Pancreas (tissue), 10 donors: ENCODE measurements around the gene CCDC97. TPM values are rescaled to one million over a fixed set of nuclear protein-coding genes. Genes with fewer than 3 reads are reported as not detected.
A peak's percentile ranks its signal among the peaks of the same experiment; 100 is the strongest.
"Not testable (repeated sequence)": the region's sequence is repeated elsewhere in the genome, so short reads cannot be mapped to it uniquely, and the experiment has no call there.

Experiments used
- ATAC-seq, 4 donors: fragments of 200-7000 bp; cut with Tn5 transposase; one replicate each; pipeline versions ENCODE4 v1.8.0 to v1.9.1; 2020; ENCODE audit warnings: mild to moderate bottlenecking in 4 of 4, moderate library complexity in 4 of 4
- DNase-seq, 6 donors: peaks; one replicate each; pipeline ENCODE4 v3.0.0-alpha.2; 2020
- FAIRE-seq: peaks from 2 replicates; lab custom pipeline; 2012; peaks lifted over from hg19 to GRCh38; lab: Jason Lieb, UNC
- H3K27ac ChIP-seq, 4 donors: fragments of 200-600 bp; sonication (generic); 1 replicate in 3 of 4; 2 replicates in 1 of 4; pipeline versions ENCODE4 v1.5.0 to v1.8.0; 2020
- H3K27me3 ChIP-seq, 4 donors: fragments of 200-600 bp; one replicate each; pipeline ENCODE4 v1.8.0; 2021
- H3K36me3 ChIP-seq, 3 donors: fragments of 200-600 bp; sonication (generic) in 1 of 3; one replicate each; pipeline versions ENCODE4 v1.5.0 to v1.8.0; 2020 to 2021
- H3K4me1 ChIP-seq, 3 donors: fragments of 200-600 bp; one replicate each; pipeline ENCODE4 v1.8.0; 2021
- H3K4me3 ChIP-seq, 4 donors: fragments of 200-600 bp; sonication (generic) in 2 of 4; one replicate each; pipeline versions ENCODE4 v1.5.0 to v1.8.0; 2020 to 2021
- H3K9me3 ChIP-seq, 4 donors: fragments of 200-600 bp; one replicate each; pipeline ENCODE4 v1.8.0; 2021
- WGBS, 2 donors: extraction: QIAGEN DNeasy Blood & Tissue Kit; methylation state at CpG; one replicate each; pipeline ENCODE4 v1.1.7; 2013; 5-methylcytosine and 5-hydroxymethylcytosine counted together
- intact Hi-C, 3 donors: fragments of 100-400 bp; cut with DNase I; formaldehyde crosslinking; loops; one replicate each; pipeline versions ENCODE4 v1.11.1 to v1.14.2; 2022
- polyA plus RNA-seq, 2 donors: library from polyadenylated mRNA; stranded (reverse); fragments of 200-250 nt; gene quantifications; one replicate each; pipeline ENCODE4 v1.2.3, GENCODE V29; 2013
- total RNA-seq, 6 donors: library from RNA; stranded (reverse); fragmentation: NEBNext Ultra II Directional in 4 of 6; extraction: Animal tissue kit (Norgen Biotek cat#: 25700) in 4 of 6; gene quantifications; one replicate each; pipeline versions ENCODE4 v1.2.1 to v1.2.4, GENCODE V29; 2021 to 2023
- TF ChIP-seq, protein P1 (sequence below), 4 donors: fragments of 200-600 bp; sonication (generic) in 3 of 4; IDR thresholded peaks; one replicate each; pipeline versions ENCODE4 v1.5.0 to v1.8.0; 2021; ENCODE audit warnings: antibody characterized with exemption in 4 of 4
- donor health status: healthy with polysubstance abuse.
- donor health status: DM: no; HTN: no; CAD: no; lungs with moderate emphysema.
- donor health status: DM: no; HTN: no; CAD: no.
- donor health status: control.
- donor health status: control.
- donor health status: Bipolar disorder and iron deficiency.
- donor health status: DM: yes; HTN: yes; CAD: no.
- donor health status: DM: no; HTN: no; CAD: no.
- donor health status: DM: no; HTN: no; CAD: no.
- donor health status: DM: yes; HTN: yes; CAD: no.

CCDC97 gene
- total and polyA plus RNA-seq, 8 donors = 9.4 to 19.2 (median 12.6) TPM

DNA sequence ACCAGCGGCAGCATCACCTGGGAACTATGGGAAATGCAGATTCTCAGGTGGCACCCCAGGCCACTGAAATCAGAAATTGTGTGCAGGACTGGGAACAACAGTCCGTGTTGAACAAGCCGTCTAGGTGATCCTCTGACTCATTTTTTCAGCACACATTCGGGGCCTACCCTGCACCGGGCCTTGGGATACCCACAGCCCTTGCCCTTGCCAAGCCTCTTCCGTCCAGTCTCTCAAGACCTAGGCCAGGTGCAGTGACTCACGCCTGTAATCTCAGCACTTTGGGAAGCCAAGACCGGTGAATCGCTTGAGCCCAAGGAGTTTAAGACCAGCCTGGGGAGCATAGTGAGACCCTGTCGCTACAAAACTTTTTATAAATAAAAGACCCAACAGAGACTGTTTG, 25.5 kb downstream of the CCDC97 start:
- no peak for DNase-seq
- intact Hi-C loops = loop anchor here in 1 of 3 donors (10.0 kb wide), 1 partner anchor 109 kb away; the partner anchor contains the start of gene ERICH4
- TF ChIP-seq, protein P1, sequence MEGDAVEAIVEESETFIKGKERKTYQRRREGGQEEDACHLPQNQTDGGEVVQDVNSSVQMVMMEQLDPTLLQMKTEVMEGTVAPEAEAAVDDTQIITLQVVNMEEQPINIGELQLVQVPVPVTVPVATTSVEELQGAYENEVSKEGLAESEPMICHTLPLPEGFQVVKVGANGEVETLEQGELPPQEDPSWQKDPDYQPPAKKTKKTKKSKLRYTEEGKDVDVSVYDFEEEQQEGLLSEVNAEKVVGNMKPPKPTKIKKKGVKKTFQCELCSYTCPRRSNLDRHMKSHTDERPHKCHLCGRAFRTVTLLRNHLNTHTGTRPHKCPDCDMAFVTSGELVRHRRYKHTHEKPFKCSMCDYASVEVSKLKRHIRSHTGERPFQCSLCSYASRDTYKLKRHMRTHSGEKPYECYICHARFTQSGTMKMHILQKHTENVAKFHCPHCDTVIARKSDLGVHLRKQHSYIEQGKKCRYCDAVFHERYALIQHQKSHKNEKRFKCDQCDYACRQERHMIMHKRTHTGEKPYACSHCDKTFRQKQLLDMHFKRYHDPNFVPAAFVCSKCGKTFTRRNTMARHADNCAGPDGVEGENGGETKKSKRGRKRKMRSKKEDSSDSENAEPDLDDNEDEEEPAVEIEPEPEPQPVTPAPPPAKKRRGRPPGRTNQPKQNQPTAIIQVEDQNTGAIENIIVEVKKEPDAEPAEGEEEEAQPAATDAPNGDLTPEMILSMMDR (IDR thresholded peaks at IDR 0.05) = no peak
- Histone ChIP-seq H3K27me3 (no peaks in the 10 kb centered on the region), H3K4me3 (no peak overlapping the region), H3K36me3 (no peaks in the 10 kb centered on the region), H3K9me3 (no peaks in the 10 kb centered on the region), H3K4me1 (no peaks in the 10 kb centered on the region), H3K27ac (no peak overlapping the region)
- no peak for FAIRE-seq
- ATAC-seq = no peak
- 83 to 87% methylated on average over 10 of the region's 10 CpGs for WGBS, 2 donors

DNA sequence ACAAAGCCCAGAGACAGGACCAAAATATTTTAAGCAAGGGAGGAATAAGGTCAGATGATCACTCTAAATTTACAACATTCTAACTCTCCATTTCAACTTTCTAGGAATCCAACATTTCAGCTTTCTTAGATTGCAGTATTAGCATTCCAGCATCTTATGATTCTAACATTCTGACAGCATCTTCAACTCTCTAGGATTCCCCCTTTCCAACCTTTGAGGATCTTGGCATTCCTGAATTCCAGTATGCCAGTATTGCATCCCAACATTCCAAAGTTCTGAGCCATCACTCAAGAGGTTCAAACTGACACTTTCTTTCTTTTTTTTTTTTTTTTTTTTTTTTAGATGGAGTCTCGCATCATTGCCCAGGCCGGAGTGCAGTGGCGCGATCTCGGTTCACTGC, 30.0 kb downstream of the CCDC97 start:
- H3K9me3 ChIP-seq = no peaks in the 10 kb centered on the region
- H3K27me3 ChIP-seq = no peaks in the 10 kb centered on the region
- no peak for FAIRE-seq
- intact Hi-C loops = loop anchor here in 1 of 3 donors (10.0 kb wide), 1 partner anchor 105 kb away; the partner anchor contains the start of gene ERICH4
- DNase-seq = no peak
- TF ChIP-seq, protein P1 (IDR thresholded peaks at IDR 0.05) = no peak
- no peaks in the 10 kb centered on the region for H3K4me1 ChIP-seq
- no peak overlapping the region for H3K4me3 ChIP-seq
- no peak overlapping the region for H3K27ac ChIP-seq
- no peak for ATAC-seq
- no peaks in the 10 kb centered on the region for H3K36me3 ChIP-seq
- 96 to 100% methylated on average over 5 of the region's 5 CpGs for WGBS, 2 donors

DNA sequence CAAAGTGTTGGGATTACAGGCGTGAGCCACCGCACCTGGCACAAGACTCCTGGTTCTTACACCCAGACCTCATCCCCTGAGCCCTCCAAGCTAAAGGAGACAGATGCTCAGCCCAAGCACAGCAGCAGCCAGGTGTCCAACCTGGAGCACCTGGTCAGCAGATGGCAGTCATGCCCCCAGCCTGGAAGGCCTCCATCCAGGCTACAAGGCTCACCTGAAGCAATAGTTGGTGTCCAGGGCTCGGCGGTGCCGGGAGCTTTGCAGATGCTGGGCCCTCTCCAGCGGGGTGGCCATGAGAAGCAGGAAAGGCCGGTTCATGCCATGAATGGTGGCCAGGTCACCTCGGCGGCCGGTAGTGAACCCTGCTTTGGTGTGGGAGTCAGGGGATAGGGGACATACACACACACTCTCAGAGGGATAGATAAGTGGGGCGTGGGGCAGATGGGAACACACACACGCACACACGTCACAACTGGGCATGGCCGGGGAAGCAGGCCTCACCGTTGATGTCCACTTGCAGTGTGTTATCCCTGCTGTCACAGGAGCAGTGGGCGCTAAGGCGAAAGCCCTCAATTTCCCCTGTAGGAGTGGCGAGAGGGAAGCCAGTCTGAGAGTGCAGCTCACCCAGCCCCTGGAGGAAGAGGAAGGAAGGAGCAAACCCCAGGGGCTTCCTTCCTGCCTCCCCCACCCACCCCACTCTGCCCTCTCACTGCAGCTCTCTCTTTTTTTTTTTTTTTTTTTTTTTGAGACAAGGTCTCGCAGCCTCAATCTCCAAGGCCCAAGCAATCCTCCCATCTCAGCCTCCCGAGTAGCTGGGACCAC, 31.9 kb downstream of the CCDC97 start:
- Histone ChIP-seq H3K27ac (no peak overlapping the region), H3K4me3 (no peak overlapping the region), H3K4me1 (no peaks in the 10 kb centered on the region), H3K9me3 (no peaks in the 10 kb centered on the region), H3K36me3 (no peaks in the 10 kb centered on the region), H3K27me3 (no peaks in the 10 kb centered on the region)
- WGBS, 2 donors = 51 to 59% methylated on average over 20 of the region's 20 CpGs
- DNase-seq = peak; percentile 45 to 88 (median 74)
- peak; percentile 80 to 98 (median 96) for ATAC-seq
- intact Hi-C loops = no loop called here
- TF ChIP-seq, protein P1 (IDR thresholded peaks at IDR 0.05) = peak in 1 of 4 donors; percentile 23
- no peak for FAIRE-seq

DNA sequence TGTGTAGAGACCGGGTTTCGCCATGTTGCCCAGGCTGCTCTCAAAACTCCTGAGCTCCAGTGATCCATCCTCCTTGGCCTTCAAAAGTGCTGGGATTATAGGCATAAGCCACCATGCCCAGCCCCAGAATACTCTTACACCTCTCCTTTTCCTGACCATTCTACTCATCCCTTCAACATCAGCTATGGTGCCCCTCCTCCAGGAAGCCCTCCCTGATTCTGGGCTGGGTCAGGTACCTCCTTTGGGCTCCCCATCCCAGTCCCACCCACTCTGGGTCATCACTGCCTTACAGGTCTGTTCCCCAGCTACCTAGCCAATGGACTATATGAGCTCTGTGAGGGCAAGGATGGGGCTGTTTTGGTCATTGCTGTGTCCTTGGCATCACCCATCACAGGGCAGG, 34.2 kb downstream of the CCDC97 start:
- Histone ChIP-seq H3K4me1 (no peaks in the 10 kb centered on the region), H3K36me3 (no peaks in the 10 kb centered on the region), H3K4me3 (no peak overlapping the region), H3K27me3 (no peaks in the 10 kb centered on the region), H3K9me3 (no peaks in the 10 kb centered on the region), H3K27ac (no peak overlapping the region)
- ATAC-seq = no peak
- intact Hi-C loops = no loop called here
- TF ChIP-seq, protein P1 (IDR thresholded peaks at IDR 0.05) = no peak
- no peak for FAIRE-seq
- no peak for DNase-seq
- 97 to 100% methylated on average over 2 of the region's 2 CpGs for WGBS, 2 donors

DNA sequence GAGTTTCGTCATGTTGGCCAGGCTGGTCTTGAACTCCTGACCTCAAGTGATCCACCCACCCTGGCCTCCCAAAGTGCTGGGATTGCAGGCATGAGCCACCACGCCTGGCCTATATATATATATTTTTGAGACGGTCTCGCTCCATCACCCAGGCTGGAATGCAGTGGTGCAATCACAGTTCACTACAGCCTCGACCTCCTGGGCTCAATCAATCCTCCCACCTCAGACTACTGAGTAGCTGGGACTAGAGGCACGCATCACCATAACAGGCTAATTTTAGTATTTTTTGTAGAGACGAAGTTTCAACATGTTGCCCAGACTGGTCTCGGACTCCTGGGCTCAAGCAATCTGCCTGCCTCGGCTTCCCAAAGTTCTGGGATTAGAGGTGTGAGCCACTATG, 36.9 kb downstream of the CCDC97 start:
- 87 to 91% methylated on average over 9 of the region's 9 CpGs for WGBS, 2 donors
- H3K27me3 ChIP-seq, H3K4me3 ChIP-seq, ATAC-seq, H3K36me3 ChIP-seq, H3K4me1 ChIP-seq, DNase-seq, FAIRE-seq, intact Hi-C loops, H3K27ac ChIP-seq, H3K9me3 ChIP-seq: not testable (repeated sequence)
